ENCODE data around the gene SPDYE16.
"Not testable (repeated sequence)": the region's sequence is repeated elsewhere in the genome, so short reads cannot be mapped to it uniquely, and the experiment has no call there.

SPDYE16 gene

GRCh38 chr7:76503244-76503643, 39.9 kb downstream of the SPDYE16 start:
- DNase-seq, result not testable (repeated sequence)

DNA sequence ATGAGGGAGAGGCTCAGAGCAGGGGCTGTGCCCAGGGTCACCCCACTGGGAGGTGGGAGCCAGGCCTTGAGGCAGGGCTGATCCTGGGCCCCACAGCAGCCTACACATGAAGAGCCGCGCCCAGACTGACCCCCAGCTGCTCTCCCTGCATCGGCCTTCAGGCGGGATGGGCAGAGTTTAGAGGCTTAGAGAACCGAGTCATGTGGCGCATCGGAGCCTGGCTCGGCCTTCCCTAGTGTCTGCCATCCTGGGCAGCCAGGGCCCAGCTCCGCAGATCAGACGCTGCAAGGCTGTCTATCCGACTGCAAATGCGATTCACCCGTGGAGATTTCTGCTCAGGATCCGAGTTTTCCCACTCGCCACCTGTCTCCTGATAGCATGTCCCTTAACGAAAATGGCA, 40.3 kb downstream of the SPDYE16 start:
- not testable (repeated sequence) for DNase-seq

DNA sequence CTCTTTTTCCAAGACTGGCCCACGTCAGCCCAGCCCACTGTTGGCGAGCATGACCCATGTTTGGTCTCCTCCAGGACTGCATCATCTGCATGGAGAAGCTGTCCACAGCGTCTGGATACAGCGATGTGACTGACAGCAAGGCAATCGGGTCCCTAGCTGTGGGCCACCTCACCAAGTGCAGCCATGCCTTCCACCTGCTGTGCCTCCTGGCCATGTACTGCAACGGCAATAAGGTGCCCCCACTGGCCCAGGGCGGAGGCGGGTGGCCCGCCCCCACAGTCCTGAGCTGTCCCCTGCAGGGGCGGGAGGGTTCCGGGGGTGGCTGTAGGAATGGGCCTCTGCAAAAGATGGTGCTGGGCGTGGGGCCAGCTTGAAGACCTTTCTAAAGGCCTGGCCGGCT, 40.9 kb downstream of the SPDYE16 start:
- not testable (repeated sequence) for DNase-seq

DNA sequence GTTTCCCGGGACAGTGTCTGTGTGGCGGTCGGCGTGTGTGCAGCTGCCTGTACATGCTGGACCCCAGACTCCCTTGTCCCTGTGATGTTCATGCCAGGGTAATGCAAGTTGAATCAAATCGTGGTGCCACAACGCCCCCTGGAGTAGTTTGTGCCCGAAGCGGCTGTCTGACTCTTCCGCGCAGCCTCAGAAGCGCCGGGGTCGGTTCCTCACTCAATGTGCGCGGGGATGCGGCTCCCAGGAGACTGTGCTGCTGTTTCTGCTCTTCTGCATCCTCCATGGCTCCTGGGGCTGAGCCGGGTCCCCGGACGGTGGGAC, 43.2 kb downstream of the SPDYE16 start:
- not testable (repeated sequence) for DNase-seq

- not testable (repeated sequence) for DNase-seq
These were observed 43.7 kb downstream of the SPDYE16 start for GRCh38 chr7:76499201-76499923.

DNA sequence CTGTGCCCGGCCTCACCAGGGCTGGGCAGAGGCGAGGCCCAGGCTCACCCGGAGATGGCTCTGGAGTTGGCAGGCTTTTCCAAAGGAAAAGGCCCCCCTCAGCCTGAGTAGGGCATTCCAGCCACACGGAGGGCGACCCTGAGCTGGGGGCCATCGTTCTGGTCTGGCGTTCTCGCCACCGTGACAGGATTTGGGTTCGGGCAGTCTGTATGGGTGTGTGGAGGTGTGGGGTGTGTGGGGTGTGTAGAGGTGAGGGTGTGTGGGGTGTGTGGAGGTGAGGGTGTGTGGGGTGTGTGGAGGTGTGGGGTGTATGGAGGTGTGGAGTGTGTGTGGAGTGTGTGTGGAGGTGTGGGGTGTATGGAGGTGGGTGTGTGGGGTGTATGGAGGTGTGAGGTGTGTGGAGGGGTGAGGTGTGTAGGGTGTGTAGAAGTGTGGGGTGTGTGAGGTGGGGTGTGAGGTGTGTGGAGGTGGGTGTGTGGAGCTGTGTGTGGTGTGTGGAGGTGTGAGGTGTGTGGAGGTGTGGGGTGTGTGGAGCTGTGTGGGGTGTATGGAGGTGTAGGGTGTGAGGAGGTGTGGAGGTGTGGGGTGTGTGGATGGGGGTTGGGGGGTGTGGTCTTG, 44.4 kb downstream of the SPDYE16 start:
- DNase-seq, result not testable (repeated sequence)

GRCh38 chr7:76497918-76498582, 45.0 kb downstream of the SPDYE16 start:
- DNase-seq, result not testable (repeated sequence)

GRCh38 chr7:76495717-76496116, 47.4 kb downstream of the SPDYE16 start:
- not testable (repeated sequence) for DNase-seq

DNA sequence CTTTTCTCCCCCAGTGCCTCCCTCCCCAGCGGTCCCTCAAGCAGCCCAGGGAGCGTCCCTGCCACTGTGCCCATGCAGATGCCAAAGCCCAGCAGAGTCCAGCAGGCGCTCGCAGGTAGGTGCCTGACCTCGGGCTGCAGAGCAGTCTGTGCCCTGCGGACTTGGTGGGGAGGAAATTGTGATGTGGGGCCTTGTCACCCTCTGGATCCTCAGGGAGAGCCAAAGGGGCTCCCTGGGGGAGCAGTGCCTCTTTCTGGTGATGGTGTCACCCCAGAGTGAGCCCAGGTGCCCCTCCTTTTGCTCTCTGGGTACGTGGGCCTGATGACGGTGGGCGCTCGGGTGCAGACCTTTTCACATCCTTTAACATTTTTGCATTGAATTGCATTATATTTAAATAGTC, 51.0 kb downstream of the SPDYE16 start:
- DNase-seq, result not testable (repeated sequence)

DNA sequence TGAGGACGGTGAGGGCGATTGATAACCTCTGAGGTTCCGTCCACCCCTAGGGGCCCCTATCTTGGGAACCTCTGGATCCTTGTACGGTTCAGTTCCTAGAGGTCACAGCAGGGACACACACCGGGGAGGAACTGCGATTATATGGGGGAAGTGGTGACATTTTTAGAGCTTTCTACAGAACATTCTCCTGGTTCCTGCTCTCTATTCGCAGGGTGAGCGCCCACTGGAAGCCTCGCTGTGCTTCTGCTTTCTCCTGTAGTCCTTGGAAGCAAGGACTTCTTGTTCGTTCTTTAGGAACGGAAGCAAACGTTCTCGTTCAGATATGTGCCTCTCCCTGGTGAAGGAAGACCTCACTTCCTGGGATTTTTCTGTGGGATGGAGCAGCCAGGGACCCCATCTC, 55.1 kb downstream of the SPDYE16 start:
- not testable (repeated sequence) for DNase-seq

DNA sequence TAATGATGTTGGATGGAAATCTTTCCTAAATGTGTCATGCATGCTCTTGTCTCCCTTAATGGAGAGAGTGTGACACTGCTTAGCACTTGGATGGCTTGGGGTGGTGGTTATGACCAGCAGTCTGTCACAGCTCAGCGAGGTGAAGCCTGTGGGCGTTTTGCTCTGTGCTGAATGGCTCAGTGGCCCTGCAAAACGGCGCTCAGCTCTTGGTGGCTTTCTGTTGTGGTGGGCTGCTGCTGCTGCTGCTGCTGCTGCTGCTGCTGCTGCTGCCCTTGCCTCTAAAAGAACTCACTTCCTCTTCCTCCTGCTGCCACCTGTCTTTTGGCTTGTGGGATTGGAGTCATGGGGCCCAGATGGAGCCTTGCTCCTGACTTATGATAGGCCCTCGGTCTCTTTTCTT, 56.5 kb downstream of the SPDYE16 start:
- DNase-seq, result not testable (repeated sequence)

GRCh38 chr7:76485822-76486610, 57.1 kb downstream of the SPDYE16 start:
- DNase-seq, result not testable (repeated sequence)

DNA sequence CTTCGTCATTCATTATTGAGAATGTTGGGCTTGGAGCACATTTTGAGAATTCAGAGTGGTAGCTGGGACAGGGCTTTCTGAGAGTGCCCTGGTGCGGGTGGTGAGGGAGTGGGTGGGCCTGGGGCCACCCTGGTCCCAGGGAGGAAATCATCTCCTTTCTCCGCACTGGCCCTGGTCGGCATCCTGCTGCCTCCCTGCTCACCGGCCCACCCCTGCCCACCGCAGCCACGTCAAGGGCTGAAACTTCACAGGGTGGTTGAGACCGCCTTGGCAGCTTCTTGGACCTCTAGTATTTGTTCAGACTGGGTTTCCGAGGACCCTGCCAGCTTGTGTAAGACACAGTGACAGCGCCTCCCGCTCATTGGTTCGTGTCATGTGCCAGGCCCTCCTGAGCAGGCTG, 58.6 kb downstream of the SPDYE16 start:
- not testable (repeated sequence) for DNase-seq

DNA sequence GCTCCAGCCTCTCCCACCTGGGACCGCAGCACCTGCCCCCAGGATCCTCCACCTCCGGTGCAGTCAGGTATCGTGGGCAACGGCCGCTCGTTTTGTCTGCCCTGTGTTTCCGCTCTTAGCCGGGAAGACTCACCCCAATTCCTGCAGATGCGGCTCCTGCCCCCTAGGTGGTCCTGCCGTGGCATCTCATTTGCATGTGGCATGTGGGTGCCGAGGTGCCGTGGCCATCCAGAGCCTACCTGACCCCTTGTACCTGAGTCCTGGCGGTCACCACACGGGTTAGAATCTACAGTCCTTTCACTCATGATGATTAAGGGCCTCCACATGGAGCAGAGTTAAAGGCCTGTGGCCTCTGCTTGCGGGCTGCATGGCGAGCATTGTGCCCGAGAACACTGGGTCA, 60.0 kb downstream of the SPDYE16 start:
- DNase-seq, result not testable (repeated sequence)

DNA sequence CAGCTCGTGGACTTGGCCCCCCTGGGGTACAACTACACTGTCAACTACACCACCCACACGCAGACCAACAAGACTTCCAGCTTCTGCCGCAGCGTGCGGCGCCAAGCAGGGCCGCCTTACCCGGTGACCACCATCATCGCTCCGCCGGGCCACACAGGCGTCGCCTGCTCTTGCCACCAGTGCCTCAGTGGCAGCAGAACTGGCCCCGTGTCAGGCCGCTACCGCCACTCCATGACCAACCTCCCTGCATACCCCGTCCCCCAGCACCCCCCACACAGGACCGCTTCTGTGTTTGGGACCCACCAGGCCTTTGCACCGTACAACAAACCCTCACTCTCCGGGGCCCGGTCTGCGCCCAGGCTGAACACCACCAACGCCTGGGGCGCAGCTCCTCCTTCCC, 60.4 kb downstream of the SPDYE16 start:
- DNase-seq, result not testable (repeated sequence)

Measured in DMS79 treated with DMSO at 0.1 percent for 48 hours (cell line).